GM18520 (cell line): ENCODE data around the gene RMDN2.

Experiments
- ATAC-seq: cut with Tn5 transposase; IDR thresholded peaks from one replicate; pipeline ENCODE4 v1.9.1; 2021; ENCODE audit not compliant: unreplicated experiment

RMDN2 gene

DNA sequence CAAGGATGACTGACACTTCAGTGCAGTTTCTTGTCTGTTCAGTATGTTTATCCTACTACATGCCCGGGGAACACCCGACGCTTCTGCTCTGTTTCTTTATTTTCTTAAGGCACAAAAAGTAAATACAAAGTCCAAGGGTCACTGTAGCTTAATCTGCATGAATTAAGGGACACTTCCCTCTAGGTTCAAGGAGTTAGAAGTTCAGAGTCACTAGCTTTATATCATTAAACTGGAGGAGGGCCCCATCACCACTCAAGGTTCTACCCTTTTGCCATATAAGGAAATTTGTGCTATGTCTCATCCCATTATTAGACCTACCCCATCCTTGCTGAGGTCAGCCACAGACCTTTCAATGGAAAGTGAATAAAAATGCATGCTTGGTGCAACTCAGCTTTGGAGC lies 27.6 kb upstream of the RMDN2 start:
- no peak for ATAC-seq

DNA sequence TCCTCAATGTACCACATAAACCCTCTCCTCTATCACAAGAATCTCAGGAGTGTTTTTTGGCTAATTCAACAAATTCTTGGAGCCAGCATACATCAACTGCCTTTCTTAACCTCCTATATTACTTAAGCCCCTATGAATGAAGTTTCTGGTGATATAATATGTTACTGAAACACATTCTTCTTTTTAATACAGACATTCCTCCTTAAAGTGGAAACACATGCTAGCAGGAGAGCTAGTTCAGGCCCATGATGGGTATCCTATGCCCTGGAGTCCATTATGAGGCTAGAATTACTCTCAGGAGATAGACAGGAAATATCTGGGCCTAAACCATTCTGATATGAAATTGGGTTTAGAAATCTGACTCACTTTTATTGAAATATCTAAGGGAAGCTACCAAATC lies 26.6 kb upstream of the RMDN2 start:
- no peak for ATAC-seq

GRCh38 chr2:37902991-37903390 lies 22.1 kb upstream of the RMDN2 start:
- no peak for ATAC-seq

- ATAC-seq = no peak
These were observed 20.7 kb upstream of the RMDN2 start for GRCh38 chr2:37904425-37904824.

DNA sequence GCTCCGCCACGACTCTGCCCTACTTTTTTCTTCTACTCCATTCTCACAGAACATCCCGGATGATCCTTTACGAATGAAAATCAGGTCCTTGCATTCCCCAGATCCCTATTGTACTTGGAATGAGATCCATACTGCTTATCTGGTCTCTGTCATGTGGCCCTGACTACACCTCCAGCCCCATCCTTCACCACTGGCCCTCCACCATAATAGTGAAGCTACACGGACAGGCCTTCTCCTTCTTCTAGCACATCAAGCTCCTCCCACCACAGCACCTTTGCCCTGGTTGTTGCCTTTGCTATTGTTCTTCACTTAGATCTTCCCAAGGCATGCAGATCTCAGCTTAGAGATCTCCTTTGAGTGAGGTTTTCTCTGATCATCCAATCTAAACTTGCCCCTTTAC lies 20.1 kb upstream of the RMDN2 start:
- ATAC-seq = no peak

- ATAC-seq = no peak
These were observed 19.0 kb upstream of the RMDN2 start for GRCh38 chr2:37906131-37906530.

DNA sequence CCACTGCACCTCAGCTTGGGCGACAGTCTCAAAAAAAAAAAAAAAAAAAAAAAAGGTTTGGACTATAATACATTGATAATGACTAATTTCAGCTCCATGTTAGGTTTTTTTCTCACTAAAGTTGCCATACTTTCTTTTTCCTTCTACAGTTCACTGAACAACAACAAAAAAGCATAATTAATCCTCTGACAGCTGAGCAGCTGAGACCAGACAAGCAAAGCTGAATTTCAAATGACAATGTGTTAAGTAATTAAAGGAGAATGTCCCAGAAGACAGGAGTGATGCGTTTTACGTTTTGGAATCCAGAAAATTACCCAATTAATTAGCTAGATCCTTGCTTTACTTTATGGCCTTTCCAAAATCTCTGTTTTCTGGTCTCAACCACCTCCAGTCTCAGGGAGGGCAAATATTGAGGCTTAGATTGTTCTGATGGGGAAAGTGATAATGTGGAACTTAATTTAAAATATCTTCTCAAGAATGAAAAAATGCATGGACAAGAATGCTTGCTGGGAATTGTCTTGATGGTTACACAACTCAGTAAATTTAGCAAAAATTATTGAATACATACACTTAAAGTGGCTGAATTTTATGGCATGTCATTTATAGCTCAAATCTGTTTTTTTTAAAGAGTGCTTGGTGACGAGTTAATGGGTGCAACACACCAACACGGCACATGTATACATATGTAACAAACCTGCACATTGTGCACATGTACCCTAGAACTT lies 17.4 kb upstream of the RMDN2 start:
- no peak for ATAC-seq

DNA sequence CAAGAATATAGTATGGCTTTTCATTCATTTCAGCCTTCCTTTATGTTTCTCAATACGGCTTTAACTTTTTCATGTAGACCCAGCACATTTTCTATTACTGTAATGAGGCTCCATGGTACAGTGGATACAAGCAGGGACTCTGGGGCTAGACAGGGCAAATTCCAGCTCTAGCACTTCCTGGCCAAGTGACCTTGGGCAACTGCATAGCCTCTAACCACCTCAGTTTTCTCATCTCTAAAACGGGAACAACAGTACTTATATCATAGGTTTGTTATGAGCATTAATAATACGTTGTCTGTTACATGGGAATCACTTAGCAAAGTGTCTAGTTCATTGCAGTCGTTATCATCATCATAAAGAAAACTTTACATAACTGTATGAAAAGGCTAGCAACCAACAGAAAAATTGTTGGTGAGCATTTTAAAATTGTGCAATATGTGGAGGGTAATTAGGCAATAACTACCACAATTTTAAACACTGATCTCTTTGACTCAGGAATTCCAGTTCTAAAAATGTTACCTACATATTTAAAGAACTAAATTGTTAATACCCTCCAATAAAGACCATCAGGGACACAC lies 13.7 kb upstream of the RMDN2 start:
- ATAC-seq = no peak

- no peak for ATAC-seq
These were observed 13.0 kb upstream of the RMDN2 start for GRCh38 chr2:37912056-37912455.

DNA sequence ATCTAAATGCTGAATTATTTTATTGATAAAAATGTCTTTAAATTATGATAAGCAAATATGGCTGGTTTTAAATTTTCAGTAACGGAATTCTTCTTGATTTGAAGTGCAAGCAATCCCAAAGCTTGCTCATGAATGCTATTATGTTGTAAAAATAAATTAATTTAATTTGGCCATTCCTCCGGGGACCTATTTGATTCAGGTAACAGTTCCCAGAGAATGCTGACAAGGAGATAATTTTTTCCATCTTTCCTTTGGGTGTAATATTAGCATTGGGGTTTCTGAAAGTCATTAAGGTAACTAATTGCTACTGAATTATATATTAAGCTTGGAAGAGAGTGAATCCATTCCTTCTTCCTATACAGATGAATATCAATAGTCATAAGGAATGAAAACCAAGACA lies 12.5 kb upstream of the RMDN2 start:
- no peak for ATAC-seq

DNA sequence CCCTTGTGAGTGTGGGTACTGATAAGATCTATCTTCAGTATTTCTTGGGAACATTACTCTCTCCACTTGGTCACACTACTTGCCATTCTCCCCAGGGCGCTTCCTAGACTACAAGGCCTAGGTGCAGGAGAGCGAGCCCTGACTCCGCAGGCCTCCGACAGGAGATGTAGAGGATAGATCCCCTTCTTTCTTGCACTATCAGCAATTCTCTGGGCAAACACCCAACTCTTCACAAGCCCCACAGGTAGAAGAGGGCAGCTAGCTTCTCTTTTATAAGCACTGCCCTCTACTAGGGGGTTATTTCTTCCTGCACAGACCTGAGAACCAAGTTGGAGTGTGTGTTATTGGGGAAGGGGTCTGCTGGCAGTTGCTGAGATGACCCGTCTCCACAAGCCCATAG lies 10.7 kb upstream of the RMDN2 start:
- no peak for ATAC-seq

DNA sequence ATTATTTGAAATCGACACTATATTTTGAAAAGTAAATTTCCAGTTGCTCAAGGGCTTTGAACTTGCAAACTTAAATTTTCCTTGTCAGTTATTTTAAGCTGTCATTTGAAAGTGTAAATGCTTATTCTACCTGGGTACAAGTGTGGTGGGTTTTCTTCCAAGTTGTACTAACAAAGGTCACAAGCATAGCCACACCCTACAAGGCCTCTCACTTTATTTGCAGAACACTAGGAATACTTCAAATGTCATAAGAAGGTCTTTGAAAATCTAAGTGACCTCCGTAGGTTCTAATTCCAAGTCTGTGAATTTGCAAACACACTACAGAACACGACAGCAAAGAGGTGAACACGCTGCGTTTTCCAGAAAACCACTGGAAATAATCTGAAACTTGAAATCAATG lies 9.3 kb upstream of the RMDN2 start:
- no peak for ATAC-seq

DNA sequence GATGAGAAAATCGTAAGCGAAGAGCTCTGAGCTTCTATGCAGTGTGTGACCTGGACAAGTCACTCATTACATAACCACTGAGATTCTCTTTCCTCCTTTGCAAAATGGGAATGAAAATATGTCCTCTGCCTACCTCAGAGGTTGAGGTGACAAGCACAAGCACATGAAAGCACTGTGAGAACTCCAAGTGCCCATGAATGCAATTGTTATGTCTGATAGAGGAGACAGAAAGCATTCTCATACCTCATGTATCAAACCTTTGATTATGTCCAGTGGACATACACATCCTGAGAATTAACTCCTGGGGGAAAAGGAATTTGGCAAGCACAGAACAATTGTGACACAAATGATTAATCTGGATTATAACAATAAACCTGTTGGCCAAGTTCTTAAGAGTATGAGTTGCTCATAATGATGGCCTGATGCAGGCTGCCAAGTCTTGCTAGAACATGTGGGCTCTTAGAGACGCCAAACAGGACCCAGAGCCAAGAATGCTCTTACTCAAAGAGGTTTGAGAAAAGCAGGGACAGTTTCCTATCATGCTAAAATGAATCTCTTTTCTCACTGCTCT lies 8.5 kb upstream of the RMDN2 start:
- ATAC-seq = no peak

DNA sequence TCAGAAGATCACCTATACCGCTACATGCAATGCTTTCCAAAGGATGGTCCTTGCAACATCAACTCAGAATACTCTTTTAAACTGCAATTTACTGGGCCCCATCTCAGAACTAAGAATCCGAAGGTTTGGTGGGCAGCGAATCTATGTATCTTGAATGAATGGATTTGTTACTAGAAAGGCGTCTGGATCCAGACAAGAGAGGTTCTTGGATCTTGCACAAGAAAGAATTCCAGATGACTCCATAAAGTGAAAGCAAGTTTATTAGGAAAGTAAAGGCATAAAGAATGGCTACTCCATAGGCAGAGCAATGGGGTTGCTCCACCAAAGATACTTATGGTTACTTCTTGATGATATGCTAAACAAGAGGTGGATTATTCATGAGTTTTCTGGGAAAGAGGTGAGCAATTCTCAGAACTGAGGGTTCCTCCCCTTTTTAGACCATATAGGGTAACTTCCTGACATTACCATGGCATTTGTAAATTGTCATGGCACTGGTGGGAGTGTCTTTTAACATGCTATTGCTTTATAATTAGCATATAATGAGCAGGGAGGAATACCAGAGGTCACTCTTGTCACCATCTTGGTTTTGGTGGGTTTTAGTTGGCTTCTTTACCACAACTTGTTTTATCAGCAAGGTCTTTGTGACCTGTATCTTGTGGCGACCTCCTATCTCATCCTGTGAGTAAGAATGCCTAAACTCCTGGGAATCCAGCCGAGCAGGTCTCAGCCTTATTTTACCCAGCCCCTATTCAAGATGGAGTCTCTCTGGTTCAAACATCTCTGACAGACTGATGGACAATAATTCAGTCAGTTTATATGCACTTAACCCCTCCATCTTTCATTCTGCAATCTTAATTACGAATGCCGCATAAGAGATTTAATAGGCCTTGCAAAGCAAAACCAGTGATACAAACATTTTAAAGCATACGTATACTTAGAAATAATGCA lies 7.5 kb upstream of the RMDN2 start:
- ATAC-seq = no peak

GRCh38 chr2:37918742-37919186 lies 6.3 kb upstream of the RMDN2 start:
- no peak for ATAC-seq

- no peak for ATAC-seq
These were observed 5.5 kb upstream of the RMDN2 start for GRCh38 chr2:37919631-37920032.

GRCh38 chr2:37920570-37920969 lies 4.5 kb upstream of the RMDN2 start:
- no peak for ATAC-seq

DNA sequence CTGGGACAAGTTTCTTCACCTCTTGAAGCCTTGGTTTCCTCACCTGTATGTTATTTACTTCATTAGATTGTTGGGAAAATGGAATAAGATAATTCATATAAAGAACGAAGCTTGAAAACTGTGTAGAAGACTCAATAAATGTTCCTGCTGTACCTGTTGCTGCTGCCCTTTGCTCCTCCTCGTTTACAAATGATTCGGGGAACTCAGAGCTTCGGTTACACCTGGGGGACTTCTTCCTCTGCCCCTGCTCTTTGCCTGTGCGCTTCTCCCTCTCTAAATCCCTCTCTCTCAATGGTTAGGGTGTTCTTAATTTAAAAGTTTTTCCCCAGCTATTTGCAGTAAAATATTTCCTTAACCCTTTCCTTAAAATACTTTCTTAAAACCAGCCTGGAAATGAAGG lies 3.3 kb upstream of the RMDN2 start:
- ATAC-seq = no peak

- ATAC-seq = no peak
These were observed 1.6 kb upstream of the RMDN2 start for GRCh38 chr2:37923308-37924055.

GRCh38 chr2:37926635-37927034 lies 1.5 kb downstream of the RMDN2 start:
- no peak for ATAC-seq

DNA sequence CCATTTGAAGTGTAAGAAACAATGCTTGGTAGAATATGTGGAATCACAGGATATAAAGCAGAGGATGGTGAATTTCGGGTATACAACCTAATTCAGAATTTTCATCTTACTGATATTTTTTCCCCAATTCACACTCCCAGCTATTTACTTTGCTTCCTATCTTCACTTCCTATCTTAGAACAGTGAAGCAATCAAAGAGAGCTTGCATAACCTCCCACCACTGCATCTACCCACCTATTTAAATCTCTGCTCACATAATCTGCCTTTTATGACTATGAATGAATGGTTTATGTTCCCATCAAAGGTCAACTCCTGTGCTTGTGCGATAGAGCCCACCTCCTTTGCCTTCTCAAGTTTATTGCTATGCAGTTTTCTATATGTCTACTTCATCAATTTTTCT lies 3.3 kb downstream of the RMDN2 start:
- ATAC-seq = no peak
